DMS53 treated with DMSO at 0.1 percent for 48 hours (cell line): ENCODE results near the gene FHAD1.

Experiments
- DNase-seq: peaks from one replicate; lab custom pipeline; 2025; ENCODE audit not compliant: unreplicated experiment; lab: John Stamatoyannopoulos, UW

The FHAD1 gene

DNA sequence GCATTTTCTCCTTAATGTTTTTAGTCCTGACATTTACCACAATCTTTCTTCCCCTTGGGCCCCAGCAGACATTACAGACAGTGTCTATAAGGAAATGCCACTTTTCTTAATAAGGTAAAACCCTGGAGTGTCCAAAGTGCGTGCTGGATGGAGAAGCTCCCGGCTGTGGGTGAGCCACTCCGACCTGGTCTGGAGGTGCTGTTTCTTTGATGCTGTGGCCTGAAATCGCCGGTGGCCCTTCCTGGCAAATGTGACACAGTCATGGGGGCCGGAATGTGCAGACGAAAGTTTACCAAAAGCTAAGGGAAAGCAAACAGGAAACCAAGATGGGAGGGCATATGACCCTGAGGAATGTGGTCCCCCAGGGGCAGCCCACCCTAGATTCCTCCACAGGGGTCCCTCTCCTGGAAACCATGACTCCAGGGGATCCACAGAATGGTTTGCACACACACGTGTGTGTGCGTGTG lies 77.9 kb downstream of the FHAD1 start:
- DNase-seq = no peak

GRCh38 chr1:15325375-15326085 lies 78.5 kb downstream of the FHAD1 start:
- DNase-seq = no peak

DNA sequence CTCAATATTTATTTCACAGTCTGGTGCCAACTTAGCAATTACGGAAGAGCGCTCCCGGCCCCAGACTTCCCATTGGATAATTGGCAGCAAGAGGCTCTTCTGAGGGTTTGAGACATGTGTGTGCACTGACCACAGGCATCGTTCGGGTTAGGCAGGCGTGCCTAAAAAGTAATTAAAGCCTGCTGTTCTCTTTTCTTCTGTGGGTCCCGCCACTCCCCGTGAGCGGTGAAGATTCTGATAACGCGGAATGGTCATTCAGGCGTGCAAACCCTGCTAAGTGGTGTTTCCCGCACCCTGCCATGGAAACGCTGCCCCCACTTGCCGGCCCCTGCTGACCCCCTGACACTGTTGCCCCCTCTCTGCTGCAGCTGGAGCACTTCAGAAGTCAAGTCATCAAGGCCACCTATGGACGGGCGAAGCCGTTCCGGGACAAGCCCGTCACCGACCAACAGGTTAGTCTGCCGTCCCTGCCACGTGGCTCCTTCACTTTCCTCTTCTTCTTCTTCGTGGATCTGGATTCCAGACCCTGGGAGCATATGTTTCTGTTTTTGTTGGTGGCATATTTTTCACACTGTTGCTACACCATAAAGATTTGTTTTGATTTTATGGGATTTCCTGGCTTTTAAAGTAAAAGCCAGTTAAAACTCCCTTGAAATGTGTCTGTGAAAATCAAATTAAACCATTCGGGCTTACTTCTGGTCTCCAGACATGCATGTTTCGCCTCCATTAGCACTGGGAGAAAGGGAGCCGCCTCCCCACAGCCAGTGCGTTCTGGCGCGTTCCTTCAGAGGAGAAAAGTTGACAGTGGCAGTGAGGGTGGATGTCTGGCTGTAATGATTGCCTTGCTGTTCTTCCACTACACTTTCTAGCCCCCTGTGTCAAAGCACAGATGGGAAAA lies 79.9 kb downstream of the FHAD1 start:
- DNase-seq = no peak

DNA sequence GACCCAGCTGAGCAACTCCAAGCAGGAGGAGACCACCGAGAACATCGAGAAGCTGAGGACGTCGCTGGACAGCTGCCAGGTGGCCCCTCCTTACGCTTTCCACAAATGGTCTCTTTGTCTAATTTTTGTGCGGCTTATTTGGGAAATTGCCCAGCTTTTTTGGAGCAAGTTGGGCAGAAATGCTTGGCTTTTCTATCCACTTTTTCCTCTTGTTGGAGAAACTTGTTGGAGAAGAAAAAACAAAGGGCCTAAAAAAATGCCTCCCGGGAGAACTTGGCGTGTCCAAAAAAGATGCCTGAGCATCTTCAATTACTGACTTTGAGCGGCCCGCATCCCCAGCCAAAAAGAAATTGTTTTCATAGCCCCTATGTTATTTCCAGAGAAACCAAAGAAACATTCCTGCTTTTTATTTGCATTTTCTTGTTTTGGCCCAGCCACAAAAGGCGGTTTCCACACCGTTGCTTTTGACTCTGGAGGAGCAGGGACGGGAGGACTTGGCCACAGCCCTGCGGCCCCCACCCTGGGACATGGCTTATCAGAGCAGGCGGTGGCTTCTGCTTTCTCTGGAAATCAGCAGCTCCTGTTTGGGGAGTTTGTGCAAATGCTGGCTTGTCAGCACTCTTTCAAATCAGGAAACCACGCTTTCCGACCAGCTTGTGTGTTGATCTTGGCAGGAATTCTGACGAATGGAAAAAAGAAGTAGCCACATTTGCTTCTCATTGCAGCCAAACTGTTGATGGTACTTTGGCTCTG lies 81.5 kb downstream of the FHAD1 start:
- no peak for DNase-seq

- DNase-seq = no peak
These were observed 82.2 kb downstream of the FHAD1 start for GRCh38 chr1:15329104-15329820.

- DNase-seq = no peak
These were observed 83.0 kb downstream of the FHAD1 start for GRCh38 chr1:15330028-15330427.

- DNase-seq = no peak
These were observed 84.2 kb downstream of the FHAD1 start for GRCh38 chr1:15331180-15331579.

- DNase-seq = no peak
These were observed 84.7 kb downstream of the FHAD1 start for GRCh38 chr1:15331734-15332133.

DNA sequence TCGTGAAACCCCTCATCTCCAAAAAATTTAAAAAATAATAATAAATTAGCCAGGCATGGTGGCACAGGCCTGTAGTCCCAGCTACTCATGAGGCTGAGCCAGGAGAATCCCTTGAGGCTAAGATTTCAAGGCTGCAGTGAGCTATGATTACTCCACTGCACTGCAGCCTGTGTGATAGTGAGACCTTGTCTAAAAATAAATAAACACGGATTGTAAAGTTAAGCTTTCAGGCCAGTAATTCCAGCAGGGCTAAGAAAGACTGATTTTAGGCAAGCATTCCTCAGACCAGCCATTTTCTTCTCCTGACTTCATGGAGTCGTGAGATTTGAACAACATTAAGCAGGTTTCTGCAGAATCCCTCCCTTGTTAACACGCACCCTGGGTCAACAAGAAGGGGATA lies 85.5 kb downstream of the FHAD1 start:
- no peak for DNase-seq

GRCh38 chr1:15332952-15333715 lies 86.1 kb downstream of the FHAD1 start:
- no peak for DNase-seq

- no peak for DNase-seq
These were observed 88.0 kb downstream of the FHAD1 start for GRCh38 chr1:15334995-15335394.

GRCh38 chr1:15336866-15337265 lies 89.8 kb downstream of the FHAD1 start:
- DNase-seq = no peak

DNA sequence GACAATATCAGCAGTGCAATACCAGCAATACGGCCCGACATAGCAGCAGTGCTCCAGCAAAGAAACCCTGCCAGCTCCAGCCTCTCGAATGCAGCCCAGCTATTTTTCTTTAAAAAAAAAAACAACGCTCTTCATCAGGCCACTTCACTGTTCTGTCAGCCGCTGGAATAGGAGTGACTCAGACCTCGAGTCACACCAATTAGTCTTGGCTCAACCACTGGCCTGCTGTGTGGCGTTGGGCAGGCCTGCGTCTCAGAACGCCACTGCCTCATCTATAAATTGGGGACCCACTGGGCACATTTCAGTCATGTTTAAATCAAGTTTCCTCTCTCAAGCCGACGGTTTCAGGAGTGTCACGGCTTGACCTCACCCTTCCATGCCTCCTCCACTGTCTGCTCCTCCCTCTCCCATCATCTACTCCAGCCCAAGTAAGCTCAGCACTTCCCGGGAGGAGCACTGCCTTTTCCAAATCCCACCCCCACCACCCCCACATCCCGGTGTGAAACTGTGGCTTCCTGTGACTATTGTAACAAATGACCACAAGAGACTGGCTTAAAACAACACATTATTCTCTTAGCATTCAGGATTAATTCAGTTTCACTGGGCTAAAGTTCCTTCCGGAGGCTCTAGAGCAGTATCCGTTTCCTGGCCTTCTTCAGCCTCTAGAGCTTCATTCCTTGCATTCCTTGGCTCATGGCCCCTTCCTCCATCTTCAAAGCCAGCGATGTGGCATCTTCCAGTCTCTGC lies 90.8 kb downstream of the FHAD1 start:
- DNase-seq = peak; percentile 14

DNA sequence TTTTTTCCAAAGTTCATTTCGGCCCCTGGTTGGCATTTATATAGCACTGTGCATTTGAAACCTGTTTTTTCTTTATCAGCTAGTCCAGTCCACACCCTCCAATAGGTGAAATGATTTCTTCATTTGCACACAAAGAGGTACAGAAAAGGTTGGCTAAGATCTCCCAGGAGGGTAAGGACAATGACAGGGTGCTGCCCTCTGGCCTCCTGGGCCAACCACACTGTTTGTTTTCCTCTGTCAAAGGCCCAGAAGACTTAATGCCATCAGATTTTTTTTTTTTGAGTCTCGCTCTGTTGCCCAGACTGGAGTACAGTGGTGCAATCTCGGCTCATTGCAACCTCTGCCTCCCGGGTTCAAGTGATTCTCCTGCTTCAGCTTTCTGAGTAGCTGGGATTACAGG lies 92.5 kb downstream of the FHAD1 start:
- DNase-seq = no peak

GRCh38 chr1:15341228-15341627 lies 94.2 kb downstream of the FHAD1 start:
- no peak for DNase-seq

DNA sequence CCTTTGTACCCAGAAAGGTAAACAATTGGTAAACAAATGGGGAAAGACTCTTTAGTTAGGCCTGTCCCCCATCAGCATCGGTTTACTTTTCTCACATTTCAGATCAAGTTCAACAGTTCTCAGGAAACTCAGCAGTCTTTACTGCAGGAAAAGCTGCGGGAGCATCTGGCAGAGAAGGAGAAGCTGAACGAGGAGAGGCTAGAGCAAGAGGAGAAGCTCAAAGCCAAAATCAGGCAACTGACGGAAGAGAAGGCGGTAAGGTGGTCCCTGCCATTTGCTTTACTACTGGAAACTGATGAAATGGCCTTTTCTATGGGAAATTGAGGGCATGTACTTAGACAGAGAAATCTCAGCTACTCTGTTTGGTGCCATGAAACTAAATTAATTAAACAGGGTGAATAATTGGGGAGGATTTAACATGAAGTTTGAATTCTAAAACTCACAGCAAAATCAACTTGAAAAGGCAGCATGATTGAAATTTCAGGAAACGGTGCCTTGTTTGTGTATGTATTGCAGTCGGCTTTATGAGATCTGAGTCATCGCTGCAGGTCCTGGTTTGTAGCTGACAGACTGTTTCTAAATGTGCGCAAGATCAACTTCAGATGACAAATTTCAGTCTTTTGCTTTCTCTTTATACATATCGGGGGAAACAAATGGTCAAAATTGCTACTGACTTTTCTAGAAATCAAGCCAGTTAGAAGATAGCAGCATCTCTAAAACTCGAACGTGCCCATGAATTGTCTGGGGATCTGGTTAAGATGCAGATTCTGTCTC lies 94.8 kb downstream of the FHAD1 start:
- DNase-seq = no peak

GRCh38 chr1:15342408-15342967 lies 95.5 kb downstream of the FHAD1 start:
- DNase-seq = no peak

DNA sequence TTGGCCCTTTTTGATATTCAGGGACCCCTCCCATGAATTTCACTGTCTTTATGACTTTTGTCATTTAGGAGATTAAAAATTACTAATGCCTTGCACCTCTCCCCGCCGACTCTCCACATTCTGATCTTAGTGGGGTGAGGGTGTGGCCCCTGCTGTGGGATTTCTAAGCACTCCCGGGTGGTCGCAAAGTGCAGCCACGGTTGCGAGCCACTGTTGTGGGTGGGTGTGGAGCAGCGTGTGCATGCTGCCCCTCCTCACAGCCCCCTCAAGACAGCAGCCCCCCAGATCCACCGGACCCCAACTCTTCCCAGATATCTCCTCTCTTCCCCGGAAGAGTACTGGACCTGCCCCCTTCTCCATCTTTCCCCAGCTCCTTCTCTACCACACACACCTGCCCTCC lies 96.1 kb downstream of the FHAD1 start:
- no peak for DNase-seq
